Measurements from ENCODE around the gene GAL. TPM values are rescaled to one million over a fixed set of nuclear protein-coding genes. Genes with fewer than 3 reads are reported as not detected.

GAL gene
- total RNA-seq, 1 donor from 2014 or later, result 1.5 TPM

GRCh38 chr11:68693484-68693882, 9.1 kb downstream of the GAL start:
- peaks cover 4% of the 10 kb centered on the region for H3K9me3 Mint-ChIP-seq (ENCODE audit: low read depth)
- no peak overlapping the region for H3K27ac Mint-ChIP-seq
- H3K4me1 Mint-ChIP-seq (ENCODE audit: low read depth), result peaks cover 3% of the 10 kb centered on the region
- no peak for TF ChIP-seq CTCF (IDR thresholded peaks at IDR 0.05; ENCODE audit: unreplicated experiment)
- no peaks in the 10 kb centered on the region for H3K36me3 Mint-ChIP-seq (ENCODE audit: insufficient read depth)
- H3K27me3 Mint-ChIP-seq, result peaks cover 50% of the 10 kb centered on the region
- DNase-seq (ENCODE audit: low spot score, unreplicated experiment), result no peak
- H3K4me3 Mint-ChIP-seq (ENCODE audit: low read depth), result no peak overlapping the region

- Mint-ChIP-seq H3K36me3 (ENCODE audit: insufficient read depth) (peaks cover 1% of the 10 kb centered on the region), H3K9me3 (ENCODE audit: low read depth) (peaks cover 5% of the 10 kb centered on the region), H3K4me3 (ENCODE audit: low read depth) (no peak overlapping the region), H3K4me1 (ENCODE audit: low read depth) (no peaks in the 10 kb centered on the region), H3K27ac (no peak overlapping the region), H3K27me3 (peaks cover 38% of the 10 kb centered on the region)
- no peak for DNase-seq (ENCODE audit: low spot score, unreplicated experiment)
- no peak for TF ChIP-seq CTCF (IDR thresholded peaks at IDR 0.05; ENCODE audit: unreplicated experiment)
These were observed 10.3 kb downstream of the GAL start for GRCh38 chr11:68694431-68695297.

GRCh38 chr11:68695531-68695930, 11.2 kb downstream of the GAL start:
- H3K4me3 Mint-ChIP-seq (ENCODE audit: low read depth), result no peak overlapping the region
- H3K27me3 Mint-ChIP-seq, result peaks cover 29% of the 10 kb centered on the region
- no peak overlapping the region for H3K27ac Mint-ChIP-seq
- DNase-seq (ENCODE audit: low spot score, unreplicated experiment), result no peak
- H3K4me1 Mint-ChIP-seq (ENCODE audit: low read depth), result no peaks in the 10 kb centered on the region
- peaks cover 2% of the 10 kb centered on the region for H3K36me3 Mint-ChIP-seq (ENCODE audit: insufficient read depth)
- no peak for TF ChIP-seq CTCF (IDR thresholded peaks at IDR 0.05; ENCODE audit: unreplicated experiment)
- peaks cover 7% of the 10 kb centered on the region for H3K9me3 Mint-ChIP-seq (ENCODE audit: low read depth)

GRCh38 chr11:68698993-68699392, 14.6 kb downstream of the GAL start:
- no peaks in the 10 kb centered on the region for H3K4me1 Mint-ChIP-seq (ENCODE audit: low read depth)

GRCh38 chr11:68704887-68705286, 20.5 kb downstream of the GAL start:
- no peak for TF ChIP-seq CTCF (IDR thresholded peaks at IDR 0.05; ENCODE audit: unreplicated experiment)
- Mint-ChIP-seq H3K4me1 (ENCODE audit: low read depth) (no peaks in the 10 kb centered on the region), H3K9me3 (ENCODE audit: low read depth) (peaks cover 6% of the 10 kb centered on the region)

More at GRCh38 chr11:68698993-68699392, 14.6 kb downstream of the GAL start:
- DNase-seq (ENCODE audit: low spot score, unreplicated experiment), result no peak
- peaks cover 13% of the 10 kb centered on the region for H3K9me3 Mint-ChIP-seq (ENCODE audit: low read depth)
- no peak for TF ChIP-seq CTCF (IDR thresholded peaks at IDR 0.05; ENCODE audit: unreplicated experiment)
- H3K4me3 Mint-ChIP-seq (ENCODE audit: low read depth), result no peak overlapping the region
- peaks cover 4% of the 10 kb centered on the region for H3K36me3 Mint-ChIP-seq (ENCODE audit: insufficient read depth)
- H3K27me3 Mint-ChIP-seq, result peaks cover 20% of the 10 kb centered on the region
- no peak overlapping the region for H3K27ac Mint-ChIP-seq

More at GRCh38 chr11:68704887-68705286, 20.5 kb downstream of the GAL start:
- no peak overlapping the region for H3K4me3 Mint-ChIP-seq (ENCODE audit: low read depth)
- H3K36me3 Mint-ChIP-seq (ENCODE audit: insufficient read depth), result peaks cover 3% of the 10 kb centered on the region
- peaks cover 25% of the 10 kb centered on the region for H3K27me3 Mint-ChIP-seq
- DNase-seq (ENCODE audit: low spot score, unreplicated experiment), result no peak
- no peak overlapping the region for H3K27ac Mint-ChIP-seq

Measured in progenitor cell of endocrine pancreas (in vitro differentiated cells).